Endothelial cell of umbilical vein (primary cell): ENCODE measurements around the gene PDE10A. TPM values are rescaled to one million over a fixed set of nuclear protein-coding genes. Genes with fewer than 3 reads are reported as not detected.

Experiments used
- BruUV-seq: library from RNA; stranded (reverse); fragments of 400-500 nt; replicated peaks from 2 replicates; lab custom pipeline; 2021; lab: Mats Ljungman, UMichigan
- CTCF ChIA-PET: fragments of 300-600, 350-600 bp; sonication (Branson Sonifier 250); formaldehyde crosslinking; loops from one replicate; lab custom pipeline; 2021; ENCODE audit warnings: antibody characterized with exemption, inconsistent platforms; lab: Charles Lee
- POLR2A ChIA-PET: fragments of 300-600, 350-600 bp; sonication (Branson Sonifier 250); formaldehyde crosslinking; loops from one replicate; lab custom pipeline; 2021; ENCODE audit warnings: antibody characterized with exemption, inconsistent platforms; lab: Charles Lee
- DNase-seq: peaks from one replicate; pipeline ENCODE4 v3.0.0-alpha.2; 2011; ENCODE audit warnings: low read depth, low spot score
- FAIRE-seq: peaks from 2 replicates; lab custom pipeline; 2011; peaks lifted over from hg19 to GRCh38; lab: Jason Lieb, UNC
- H2AFZ ChIP-seq: 2 replicates; pipeline ENCODE4 v1.6.0; 2012; ENCODE audit warnings: low read depth, low read length, control low read depth, inconsistent platforms
- H3K27ac ChIP-seq: 2 replicates; pipeline ENCODE4 v1.5.1; 2011; ENCODE audit warnings: low read depth, mild to moderate bottlenecking, control low read depth, low read length, moderate library complexity; ENCODE audit not compliant: insufficient read depth
- H3K27me3 ChIP-seq, 2 experiments: 2 replicates each; pipeline versions ENCODE4 v1.6.0 to v1.6.1; 2011; ENCODE audit warnings: low read length in 2 of 2, mixed read lengths in 1 of 2; ENCODE audit not compliant: control insufficient read depth in 2 of 2, insufficient read depth in 2 of 2
- H3K36me3 ChIP-seq, 2 experiments: 2 replicates in 1 of 2; 3 replicates in 1 of 2; pipeline ENCODE4 v1.5.1; 2011; ENCODE audit warnings: low read length in 2 of 2, mild to moderate bottlenecking in 1 of 2, moderate library complexity in 1 of 2; ENCODE audit not compliant: control insufficient read depth in 2 of 2, insufficient read depth in 2 of 2; ENCODE audit errors: extremely low read depth in 1 of 2
- H3K4me1 ChIP-seq: 3 replicates; pipeline ENCODE4 v1.5.1; 2011; ENCODE audit warnings: mild to moderate bottlenecking, low read length; ENCODE audit not compliant: control insufficient read depth, insufficient read depth; ENCODE audit errors: extremely low read depth
- H3K4me2 ChIP-seq: 2 replicates; pipeline ENCODE4 v1.6.1; 2011; ENCODE audit warnings: low read length, control low read depth, mixed read lengths; ENCODE audit not compliant: insufficient read depth
- H3K4me3 ChIP-seq, 3 experiments: fragments of 200-600 bp in 1 of 3; sonication (generic), shearing (Covaris generic) in 1 of 3; replicated peaks in 1 of 3; 2 replicates each; pipeline ENCODE4 v1.5.1; 2011 to 2016; ENCODE audit warnings: control low read depth in 3 of 3, low read length in 3 of 3, mild to moderate bottlenecking in 2 of 3, inconsistent platforms in 1 of 3, low read depth in 1 of 3, moderate library complexity in 1 of 3; ENCODE audit not compliant: insufficient read depth in 1 of 3
- H3K79me2 ChIP-seq: 2 replicates; pipeline ENCODE4 v1.6.0; 2012; ENCODE audit warnings: low read length, inconsistent platforms; ENCODE audit not compliant: control insufficient read depth, insufficient read depth
- H3K9ac ChIP-seq: replicated peaks from 2 replicates; pipeline ENCODE3; 2011; ENCODE audit warnings: low read length, control low read depth; ENCODE audit not compliant: insufficient read depth; ENCODE audit errors: extremely low read depth
- H3K9me1 ChIP-seq: replicated peaks from 3 replicates; pipeline ENCODE4 v1.6.0; 2011; ENCODE audit warnings: mild to moderate bottlenecking, low read length; ENCODE audit not compliant: control insufficient read depth, insufficient read depth; ENCODE audit errors: extremely low read depth
- H3K9me3 ChIP-seq: replicated peaks from 2 replicates; pipeline ENCODE4 v1.5.1; 2012; ENCODE audit warnings: low read length, inconsistent platforms; ENCODE audit not compliant: control insufficient read depth, insufficient read depth
- H4K20me1 ChIP-seq: replicated peaks from 2 replicates; pipeline ENCODE3; 2011; ENCODE audit warnings: mild to moderate bottlenecking, low read length; ENCODE audit not compliant: control insufficient read depth, insufficient read depth; ENCODE audit errors: extremely low read depth
- EZH2 ChIP-seq: IDR thresholded peaks from 2 replicates; pipeline ENCODE4 v1.6.1; 2012; ENCODE audit warnings: borderline replicate concordance, low read depth, mild to moderate bottlenecking, moderate library complexity, low read length, inconsistent platforms; ENCODE audit not compliant: severe bottlenecking
- FOS ChIP-seq: IDR thresholded peaks from 2 replicates; pipeline ENCODE4 v1.6.1; 2011; ENCODE audit warnings: mild to moderate bottlenecking, low read length, moderate library complexity, borderline replicate concordance; ENCODE audit not compliant: insufficient read depth
- GATA2 ChIP-seq: IDR thresholded peaks from 2 replicates; pipeline ENCODE4 v1.7.0; 2011; ENCODE audit warnings: low read depth, mild to moderate bottlenecking, moderate library complexity, mixed read lengths, low read length; ENCODE audit not compliant: insufficient read length, insufficient read depth
- JUN ChIP-seq: IDR thresholded peaks from 2 replicates; pipeline ENCODE4 v1.6.1; 2011; ENCODE audit warnings: borderline replicate concordance, low read depth; ENCODE audit not compliant: insufficient read length, insufficient read depth
- MAX ChIP-seq: IDR thresholded peaks from 2 replicates; pipeline ENCODE4 v1.6.1; 2011; ENCODE audit not compliant: insufficient read depth, insufficient read length
- MYC ChIP-seq: IDR thresholded peaks from one replicate; pipeline ENCODE4 v1.6.1; 2011; ENCODE audit warnings: mild to moderate bottlenecking, low read depth, low read length
- POLR2A ChIP-seq: IDR thresholded peaks from 2 replicates; pipeline ENCODE4 v1.6.1; 2012; ENCODE audit warnings: low read depth, mild to moderate bottlenecking, control low read depth, low read length
- POLR2AphosphoS5 ChIP-seq: IDR thresholded peaks from 2 replicates; pipeline ENCODE4 v1.6.1; 2012; ENCODE audit warnings: low read depth, mild to moderate bottlenecking, control low read depth, low read length, moderate library complexity; ENCODE audit not compliant: insufficient read depth
- dilution Hi-C: fragments of 300-500 bp; cut with MboI; formaldehyde crosslinking; loops from one replicate; pipeline ENCODE4 v1.15.0; 2019; ENCODE audit warnings: low sequenced_read_pairs; ENCODE audit not compliant: extremely low pct_ligation_motif_present
- intact Hi-C: fragments of 100-400 bp; cut with micrococcal nuclease; formaldehyde crosslinking; loops from one replicate; pipeline ENCODE4 v1.10.0; 2022
- polyA plus RNA-seq, 4 experiments: library from polyadenylated mRNA; depleted of rRNA in 3 of 4; stranded (reverse) in 3 of 4; unstranded in 1 of 4; fragments of >200 nt; gene quantifications; 2 replicates each; pipeline versions ENCODE4 v1.2.1 to v1.2.3, GENCODE V29; 2011 to 2012; ENCODE audit warnings: missing spikeins in 1 of 4
- total RNA-seq: library from RNA; stranded (reverse); gene quantifications from 2 replicates; pipeline ENCODE4 v1.2.3, GENCODE V29; 2021
- TF ChIP-seq, protein P1 (sequence below), 2 donors: IDR thresholded peaks; 1 replicate in 1 of 2; 2 replicates in 1 of 2; pipeline ENCODE4 v1.5.1; 2011; ENCODE audit warnings: low read length in 2 of 2, mild to moderate bottlenecking in 2 of 2, moderate library complexity in 2 of 2, control low read depth in 1 of 2, inconsistent platforms in 1 of 2, low read depth in 1 of 2; ENCODE audit not compliant: insufficient read depth in 1 of 2; ENCODE audit errors: extremely low read depth in 1 of 2

PDE10A gene
- total and polyA plus RNA-seq, 2 donors (not counting 3 experiments of a cell fraction or from before 2014, with no cell fraction given), result 0.86 to 2.9 TPM

- peaks cover 8% of the 10 kb centered on the region for H3K79me2 ChIP-seq
- ChIA-PET CTCF (interaction anchor here (0.8 to 3.1 kb wide), 6 partner anchors 17 to 213 kb away, joined by 3 to 17 read pairs (median 3); no protein-coding TSS in a partner anchor), POLR2A (no interaction called here)
- no peaks in the 10 kb centered on the region for H4K20me1 ChIP-seq
- H3K27me3 ChIP-seq, result peaks cover 0 to 2% of the 10 kb centered on the region in 2 experiments
- peaks cover 3% of the 10 kb centered on the region for H3K4me1 ChIP-seq
- dilution Hi-C loops (no loop called here), intact Hi-C loops (no loop called here)
- TF ChIP-seq FOS (peak; percentile 85), POLR2A (no peak), POLR2AphosphoS5 (no peak), MYC (no peak), GATA2 (peak; percentile 24)
- peak overlapping the region; percentile 60 for H2AFZ ChIP-seq
- no peaks in the 10 kb centered on the region for H3K9me1 ChIP-seq
- no TSS peak for BruUV-seq
- no peaks in the 10 kb centered on the region for H3K9me3 ChIP-seq
- H3K4me3 ChIP-seq, result no peak overlapping the region
- DNase-seq (peak; percentile 61), FAIRE-seq (peak; percentile 80)
- H3K36me3 ChIP-seq, result no peaks in the 10 kb centered on the region
- peak overlapping the region; percentile 3 for H3K4me2 ChIP-seq
- no peak overlapping the region for H3K9ac ChIP-seq
- H3K27ac ChIP-seq, result no peak overlapping the region
Measured at GRCh38 chr6:165653196-165653595, 9.8 kb downstream of the PDE10A start.

- H3K4me3 ChIP-seq, result peak overlapping the region in 1 of 3 experiments; percentile 22
- no peak for FAIRE-seq
- DNase-seq, result no peak
Measured at GRCh38 chr6:165652766-165653165, 10.3 kb downstream of the PDE10A start.

More at GRCh38 chr6:165652766-165653165, 10.3 kb downstream of the PDE10A start:
- Histone ChIP-seq H3K9me1 (no peaks in the 10 kb centered on the region), H3K4me1 (peaks cover 3% of the 10 kb centered on the region), H3K9ac (no peak overlapping the region), H3K27me3 (peaks cover 0 to 2% of the 10 kb centered on the region in 2 experiments), H4K20me1 (no peaks in the 10 kb centered on the region), H3K9me3 (no peaks in the 10 kb centered on the region), H3K36me3 (no peaks in the 10 kb centered on the region), H3K79me2 (peaks cover 8% of the 10 kb centered on the region), H3K27ac (no peak overlapping the region), H3K4me2 (peak overlapping the region; percentile 3), H2AFZ (peak overlapping the region; percentile 58)
- ChIA-PET POLR2A (no interaction called here), CTCF (interaction anchor here (0.9 to 3.1 kb wide), 5 partner anchors 17 to 213 kb away, joined by 3 to 17 read pairs (median 3); no protein-coding TSS in a partner anchor)
- TF ChIP-seq FOS (no peak), GATA2 (no peak), MAX (no peak), EZH2 (no peak), JUN (no peak)
- TF ChIP-seq, protein P1, sequence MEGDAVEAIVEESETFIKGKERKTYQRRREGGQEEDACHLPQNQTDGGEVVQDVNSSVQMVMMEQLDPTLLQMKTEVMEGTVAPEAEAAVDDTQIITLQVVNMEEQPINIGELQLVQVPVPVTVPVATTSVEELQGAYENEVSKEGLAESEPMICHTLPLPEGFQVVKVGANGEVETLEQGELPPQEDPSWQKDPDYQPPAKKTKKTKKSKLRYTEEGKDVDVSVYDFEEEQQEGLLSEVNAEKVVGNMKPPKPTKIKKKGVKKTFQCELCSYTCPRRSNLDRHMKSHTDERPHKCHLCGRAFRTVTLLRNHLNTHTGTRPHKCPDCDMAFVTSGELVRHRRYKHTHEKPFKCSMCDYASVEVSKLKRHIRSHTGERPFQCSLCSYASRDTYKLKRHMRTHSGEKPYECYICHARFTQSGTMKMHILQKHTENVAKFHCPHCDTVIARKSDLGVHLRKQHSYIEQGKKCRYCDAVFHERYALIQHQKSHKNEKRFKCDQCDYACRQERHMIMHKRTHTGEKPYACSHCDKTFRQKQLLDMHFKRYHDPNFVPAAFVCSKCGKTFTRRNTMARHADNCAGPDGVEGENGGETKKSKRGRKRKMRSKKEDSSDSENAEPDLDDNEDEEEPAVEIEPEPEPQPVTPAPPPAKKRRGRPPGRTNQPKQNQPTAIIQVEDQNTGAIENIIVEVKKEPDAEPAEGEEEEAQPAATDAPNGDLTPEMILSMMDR (IDR thresholded peaks at IDR 0.05; ENCODE audit: extremely low read depth in 1 of 2, insufficient read depth in 1 of 2, low read depth in 1 of 2, low read length in 2 of 2), result no peak
- dilution Hi-C loops (no loop called here), intact Hi-C loops (no loop called here)
- BruUV-seq, result no TSS peak
